Measurements from ENCODE around the gene FKBP3.

Gene FKBP3

GRCh38 chr14:45096218-45096617, 38.1 kb downstream of the FKBP3 start:
- in situ Hi-C loops (cut with HindIII; ENCODE audit: low sequenced_read_pairs) = no loop called here
- H3K4me3 ChIP-seq (ENCODE audit: low read depth, low read length) = no peak overlapping the region
- DNase-seq (ENCODE audit: low read depth, low spot score) = no peak
- no peak for TF ChIP-seq CTCF (IDR thresholded peaks at IDR 0.05; ENCODE audit: low read depth, low read length)

DNA sequence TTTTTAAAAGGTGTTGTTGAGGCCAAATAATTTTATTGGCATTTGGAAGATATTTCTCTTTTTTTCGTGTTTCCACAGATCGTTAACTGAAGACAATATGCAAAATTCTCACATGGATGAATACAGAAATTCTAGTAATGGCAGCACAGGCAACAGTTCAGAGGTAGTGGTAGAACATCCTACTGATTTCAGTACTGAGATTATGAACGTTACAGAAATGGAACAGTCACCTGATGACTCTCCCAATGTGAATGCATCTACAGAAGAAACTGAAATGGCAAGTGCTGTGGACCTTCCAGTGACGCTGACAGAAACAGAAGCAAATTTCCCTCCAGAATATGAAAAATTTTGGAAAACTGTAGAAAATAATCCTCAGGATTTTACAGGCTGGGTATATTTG, 39.1 kb downstream of the FKBP3 start:
- in situ Hi-C loops (cut with HindIII; ENCODE audit: low sequenced_read_pairs) = no loop called here
- TF ChIP-seq CTCF (IDR thresholded peaks at IDR 0.05; ENCODE audit: low read depth, low read length) = no peak
- DNase-seq (ENCODE audit: low read depth, low spot score) = no peak
- no peak overlapping the region for H3K4me3 ChIP-seq (ENCODE audit: low read depth, low read length)

DNA sequence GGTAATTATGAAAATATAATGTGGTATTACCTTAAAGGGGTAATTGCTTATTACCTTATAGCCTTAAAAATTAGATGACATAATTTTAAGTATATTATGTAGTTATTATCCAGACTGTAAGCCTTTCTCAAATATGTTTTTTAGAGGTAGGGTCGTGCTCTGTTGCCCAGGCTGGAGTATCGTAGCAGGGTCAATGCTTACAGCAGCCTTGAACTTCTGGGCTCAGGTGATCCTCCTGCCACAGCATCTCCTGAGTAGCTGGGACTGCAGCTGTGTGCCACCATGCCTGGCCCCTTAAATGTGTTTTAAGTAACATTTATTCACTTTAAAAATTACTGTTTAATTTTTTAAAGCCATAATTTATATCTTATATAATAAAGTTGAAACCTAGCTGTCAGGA, 40.0 kb downstream of the FKBP3 start:
- no peak for TF ChIP-seq CTCF (IDR thresholded peaks at IDR 0.05; ENCODE audit: low read depth, low read length)
- in situ Hi-C loops (cut with HindIII; ENCODE audit: low sequenced_read_pairs) = no loop called here
- DNase-seq (ENCODE audit: low read depth, low spot score) = no peak
- no peak overlapping the region for H3K4me3 ChIP-seq (ENCODE audit: low read depth, low read length)

GRCh38 chr14:45091710-45092109, 42.6 kb downstream of the FKBP3 start:
- no peak for TF ChIP-seq CTCF (IDR thresholded peaks at IDR 0.05; ENCODE audit: low read depth, low read length)
- H3K4me3 ChIP-seq (ENCODE audit: low read depth, low read length) = no peak overlapping the region
- DNase-seq (ENCODE audit: low read depth, low spot score) = peak; percentile 27
- in situ Hi-C loops (cut with HindIII; ENCODE audit: low sequenced_read_pairs) = no loop called here

- H3K4me3 ChIP-seq (ENCODE audit: low read depth, low read length) = no peak overlapping the region
- peak; percentile 40 for DNase-seq (ENCODE audit: low read depth, low spot score)
- in situ Hi-C loops (cut with HindIII; ENCODE audit: low sequenced_read_pairs) = no loop called here
- no peak for TF ChIP-seq CTCF (IDR thresholded peaks at IDR 0.05; ENCODE audit: low read depth, low read length)
Measured at GRCh38 chr14:45089813-45090212, 44.5 kb downstream of the FKBP3 start.

DNA sequence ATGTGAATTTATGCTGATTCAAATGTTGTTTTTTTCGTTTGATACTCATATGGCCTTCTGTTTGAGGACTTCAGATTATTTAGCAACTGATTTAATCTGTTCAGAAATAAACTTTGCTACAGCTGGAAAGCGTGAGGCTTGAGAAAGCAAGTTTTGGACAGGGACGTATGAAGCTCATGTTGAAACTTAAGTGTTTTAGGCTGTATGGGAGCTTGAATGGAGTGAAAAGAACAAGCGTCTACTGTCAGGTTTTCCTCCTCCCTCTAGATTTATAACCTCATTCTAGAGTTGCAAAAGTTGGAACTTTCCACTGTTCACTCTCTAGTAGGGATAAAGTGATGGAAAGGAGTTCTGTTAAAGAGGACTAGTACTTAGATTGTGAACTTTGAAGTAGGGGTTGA, 49.3 kb downstream of the FKBP3 start:
- H3K4me3 ChIP-seq (ENCODE audit: low read depth, low read length) = peak overlapping the region; percentile 91
- no peak for TF ChIP-seq CTCF (IDR thresholded peaks at IDR 0.05; ENCODE audit: low read depth, low read length)
- DNase-seq (ENCODE audit: low read depth, low spot score) = peak; percentile 31
- in situ Hi-C loops (cut with HindIII; ENCODE audit: low sequenced_read_pairs) = no loop called here
